Trophoblast cell (in vitro differentiated cells and primary cell): Measurements from ENCODE around the gene HOXD8.

Experiments
- DNase-seq, 2 donors: peaks; one replicate each; pipeline ENCODE4 v3.0.0-alpha.2; 2016
- H2AFZ ChIP-seq: 2 replicates; pipeline ENCODE4 v1.6.1; 2013; ENCODE audit warnings: low read length, moderate library complexity, mild to moderate bottlenecking; ENCODE audit not compliant: insufficient read depth, poor library complexity
- H2AK5ac ChIP-seq: 2 replicates; pipeline ENCODE4 v1.6.1; 2013; ENCODE audit warnings: mild to moderate bottlenecking, low read length
- H2BK120ac ChIP-seq: 2 replicates; pipeline ENCODE4 v1.6.1; 2013; ENCODE audit warnings: low read length, mild to moderate bottlenecking, moderate library complexity; ENCODE audit not compliant: insufficient read depth, poor library complexity
- H2BK12ac ChIP-seq: 2 replicates; pipeline ENCODE4 v1.6.1; 2013; ENCODE audit warnings: mild to moderate bottlenecking, low read length, moderate library complexity
- H2BK5ac ChIP-seq: 2 replicates; pipeline ENCODE4 v1.6.1; 2013; ENCODE audit warnings: low read length, low read depth, moderate library complexity, mild to moderate bottlenecking; ENCODE audit not compliant: poor library complexity
- H3K14ac ChIP-seq: 2 replicates; pipeline ENCODE4 v1.6.1; 2013; ENCODE audit warnings: mild to moderate bottlenecking, low read length
- H3K18ac ChIP-seq: 2 replicates; pipeline ENCODE4 v1.6.1; 2013; ENCODE audit warnings: mild to moderate bottlenecking, low read length
- H3K23ac ChIP-seq: 2 replicates; pipeline ENCODE4 v1.6.1; 2013; ENCODE audit warnings: low read length
- H3K27ac ChIP-seq: 2 replicates; pipeline ENCODE4 v1.5.1; 2013; ENCODE audit warnings: low read depth, mild to moderate bottlenecking, inconsistent platforms, low read length, moderate library complexity
- H3K27me3 ChIP-seq: 2 replicates; pipeline ENCODE4 v1.6.1; 2013; ENCODE audit warnings: inconsistent platforms, mild to moderate bottlenecking, low read length, moderate library complexity; ENCODE audit not compliant: insufficient read depth
- H3K36me3 ChIP-seq, 2 experiments: 1 replicate in 1 of 2; 2 replicates in 1 of 2; pipeline ENCODE4 v1.6.1; 2013; ENCODE audit warnings: low read length in 2 of 2, mild to moderate bottlenecking in 2 of 2, moderate library complexity in 1 of 2; ENCODE audit not compliant: insufficient read depth in 2 of 2, control insufficient read depth in 1 of 2
- H3K4ac ChIP-seq: 2 replicates; pipeline ENCODE4 v1.6.1; 2013; ENCODE audit warnings: low read depth, mild to moderate bottlenecking, low read length, moderate library complexity
- H3K4me1 ChIP-seq, 2 experiments: 1 replicate in 1 of 2; 2 replicates in 1 of 2; pipeline ENCODE4 v1.6.1; 2013; ENCODE audit warnings: low read length in 2 of 2, mild to moderate bottlenecking in 2 of 2, moderate library complexity in 1 of 2; ENCODE audit not compliant: insufficient read depth in 2 of 2, control insufficient read depth in 1 of 2
- H3K4me2 ChIP-seq: 2 replicates; pipeline ENCODE4 v1.6.1; 2013; ENCODE audit warnings: inconsistent platforms, mild to moderate bottlenecking, low read length, moderate library complexity
- H3K4me3 ChIP-seq: 2 replicates; pipeline ENCODE4 v1.5.1; 2013; ENCODE audit warnings: mild to moderate bottlenecking, low read depth, low read length, inconsistent platforms
- H3K79me1 ChIP-seq: one replicate; pipeline ENCODE4 v1.6.1; 2013; ENCODE audit warnings: low read length
- H3K79me2 ChIP-seq: 2 replicates; pipeline ENCODE4 v1.6.1; 2013; ENCODE audit warnings: low read length, mild to moderate bottlenecking; ENCODE audit not compliant: control insufficient read depth, insufficient read depth, poor library complexity
- H3K9ac ChIP-seq: 2 replicates; pipeline ENCODE4 v1.6.1; 2013; ENCODE audit warnings: mild to moderate bottlenecking, low read length
- H3K9me3 ChIP-seq: 2 replicates; pipeline ENCODE4 v1.6.1; 2013; ENCODE audit warnings: low read depth, mild to moderate bottlenecking, control low read depth, inconsistent platforms, low read length; ENCODE audit not compliant: insufficient read depth
- H4K12ac ChIP-seq: 2 replicates; pipeline ENCODE4 v1.6.1; 2013; ENCODE audit warnings: low read depth, mild to moderate bottlenecking, low read length, moderate library complexity
- H4K8ac ChIP-seq: 2 replicates; pipeline ENCODE4 v1.6.1; 2013; ENCODE audit warnings: low read depth, mild to moderate bottlenecking, low read length, moderate library complexity
- H4K91ac ChIP-seq: one replicate; pipeline ENCODE4 v1.6.1; 2013; ENCODE audit warnings: low read depth, mild to moderate bottlenecking, low read length, moderate library complexity
- WGBS: extraction: QIAGEN DNeasy Blood & Tissue Kit; methylation state at CpG from one replicate; pipeline ENCODE4 v1.1.7; 2013; ENCODE audit warnings: missing lambda C conversion rate; ENCODE audit not compliant: insufficient read length, insufficient coverage; ENCODE audit errors: extremely low coverage; 5-methylcytosine and 5-hydroxymethylcytosine counted together

HOXD8 gene

DNA sequence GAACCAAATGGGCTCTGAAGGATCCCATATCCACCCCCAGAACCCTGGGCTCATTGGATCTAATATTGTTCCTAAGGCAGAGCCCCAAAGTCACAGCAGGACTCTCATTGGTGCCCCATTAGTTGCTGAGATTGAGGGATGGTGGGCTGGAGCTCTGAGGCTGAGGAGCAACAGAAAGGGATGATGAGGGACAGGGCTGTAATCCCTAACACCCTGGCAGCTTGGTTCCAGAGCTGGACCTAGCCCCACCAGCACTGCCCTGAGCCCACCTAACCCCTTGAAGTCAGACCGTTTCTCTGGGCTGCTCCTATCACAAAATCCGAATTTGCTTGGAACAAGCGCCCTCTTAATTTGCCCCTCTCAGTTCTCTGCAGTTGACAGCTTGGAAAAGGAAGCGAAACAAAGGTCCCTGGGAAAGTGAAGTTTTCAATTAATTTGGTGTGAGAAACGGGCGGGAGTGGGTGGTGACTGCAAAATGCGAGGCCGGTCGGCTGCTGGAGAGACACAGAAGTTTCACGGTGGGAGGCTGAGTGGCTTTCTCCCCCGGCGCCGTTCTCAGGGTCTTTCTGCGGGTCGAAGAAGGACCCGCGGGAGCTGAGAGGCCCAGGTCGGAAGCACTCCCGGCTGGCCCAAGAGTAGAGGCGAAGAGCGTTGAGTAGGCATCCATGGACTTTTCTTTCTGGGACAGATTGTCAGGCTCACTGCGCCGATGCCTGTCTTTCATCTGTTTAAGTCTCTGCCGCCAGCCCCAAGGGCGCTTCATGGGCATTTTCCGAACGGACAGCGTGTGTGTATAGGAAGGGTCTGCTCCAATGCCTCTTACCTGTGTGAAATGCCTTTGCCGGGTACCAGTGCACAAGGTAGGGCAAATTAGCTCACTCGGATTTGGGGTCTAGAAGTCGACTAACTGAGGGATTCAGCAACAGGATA lies 37.9 kb upstream of the HOXD8 start:
- Histone ChIP-seq H3K4ac (no peak overlapping the region), H4K91ac (no peak overlapping the region), H2BK5ac (no peak overlapping the region), H3K79me1 (no peaks in the 10 kb centered on the region), H3K9me3 (peaks cover 4% of the 10 kb centered on the region), H3K4me2 (peak overlapping the region; percentile 32), H3K4me3 (no peak overlapping the region), H3K36me3 (no peaks in the 10 kb centered on the region), H3K23ac (no peak overlapping the region), H3K27ac (no peak overlapping the region), H2AK5ac (no peak overlapping the region), H4K12ac (no peak overlapping the region), H3K27me3 (peaks cover 78% of the 10 kb centered on the region), H2BK120ac (no peak overlapping the region), H2AFZ (no peak overlapping the region), H3K14ac (no peak overlapping the region), H3K18ac (no peak overlapping the region), H4K8ac (no peak overlapping the region), H3K4me1 (peaks cover 9 to 11% of the 10 kb centered on the region in 2 experiments), H3K79me2 (peaks cover 2% of the 10 kb centered on the region), H2BK12ac (no peak overlapping the region), H3K9ac (no peak overlapping the region)
- no peak for DNase-seq
- no CpG with 5 or more reads among the region's 31 CpGs for WGBS

DNA sequence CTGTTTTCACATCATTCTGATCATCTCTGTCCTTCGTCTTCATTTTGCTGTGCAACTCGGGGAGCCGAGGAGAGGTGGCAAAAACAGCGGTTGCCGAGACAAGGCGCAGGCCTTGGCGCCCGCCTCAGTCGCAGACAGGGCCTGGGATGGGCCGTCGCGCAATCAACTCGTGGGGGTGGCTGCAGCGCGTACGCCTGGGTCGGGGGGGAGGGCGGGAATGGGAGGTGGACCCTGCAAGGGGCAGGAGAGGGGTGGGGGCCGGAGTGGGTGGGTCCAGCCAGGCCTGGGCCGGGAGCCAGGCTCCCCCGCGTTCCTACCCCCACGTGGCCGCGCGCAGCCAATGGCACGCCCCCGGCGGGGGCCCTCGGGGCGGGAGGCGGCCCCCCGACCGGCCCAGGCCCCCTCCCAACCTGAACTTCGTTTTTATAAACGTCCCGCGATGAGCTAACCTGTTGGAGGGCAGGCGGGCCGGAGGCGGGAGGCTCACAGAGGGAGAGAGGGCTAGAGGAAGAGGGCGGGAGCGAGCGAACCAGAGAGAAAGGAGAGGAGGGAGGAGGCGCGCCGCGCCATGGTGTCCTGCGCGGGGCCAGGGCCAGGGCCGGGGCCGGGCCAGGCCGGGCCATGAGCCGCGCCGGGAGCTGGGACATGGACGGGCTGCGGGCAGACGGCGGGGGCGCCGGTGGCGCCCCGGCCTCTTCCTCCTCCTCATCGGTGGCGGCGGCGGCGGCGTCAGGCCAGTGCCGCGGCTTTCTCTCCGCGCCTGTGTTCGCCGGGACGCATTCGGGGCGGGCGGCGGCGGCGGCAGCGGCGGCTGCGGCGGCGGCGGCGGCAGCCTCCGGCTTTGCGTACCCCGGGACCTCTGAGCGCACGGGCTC lies 37.0 kb upstream of the HOXD8 start, which contains the start of gene HOXD13:
HOXD13 (plus strand) TSS at position 452 of the 875 bp plus-strand sequence; CDS start at position 622, 170 bp downstream.
- no peak within 1 kb of the TSS for H3K18ac ChIP-seq
- no peak within 1 kb of the TSS for H3K27ac ChIP-seq
- no peaks in the 10 kb centered on the region for H3K36me3 ChIP-seq
- no peak within 1 kb of the TSS for H2AK5ac ChIP-seq
- peak within 1 kb of the TSS; percentile 53 for H2AFZ ChIP-seq
- peak within 1 kb of the TSS; percentile 83 for H3K4me2 ChIP-seq
- peaks cover 4% of the 10 kb centered on the region for H3K9me3 ChIP-seq
- H3K79me2 ChIP-seq = peaks cover 2% of the 10 kb centered on the region
- no peak for DNase-seq
- peak within 1 kb of the TSS; percentile 67 for H3K4me3 ChIP-seq
- H3K4me1 ChIP-seq = peaks cover 12 to 13% of the 10 kb centered on the region in 2 experiments
- H3K79me1 ChIP-seq = no peaks in the 10 kb centered on the region
- H4K8ac ChIP-seq = no peak within 1 kb of the TSS
- no peak within 1 kb of the TSS for H4K91ac ChIP-seq
- H3K14ac ChIP-seq = no peak within 1 kb of the TSS
- H3K4ac ChIP-seq = no peak within 1 kb of the TSS
- WGBS = no CpG with 5 or more reads among the region's 95 CpGs
- H3K9ac ChIP-seq = no peak within 1 kb of the TSS
- H4K12ac ChIP-seq = no peak within 1 kb of the TSS
- no peak within 1 kb of the TSS for H2BK12ac ChIP-seq
- peaks cover 81% of the 10 kb centered on the region for H3K27me3 ChIP-seq
- no peak within 1 kb of the TSS for H3K23ac ChIP-seq
- H2BK120ac ChIP-seq = no peak within 1 kb of the TSS
- no peak within 1 kb of the TSS for H2BK5ac ChIP-seq

DNA sequence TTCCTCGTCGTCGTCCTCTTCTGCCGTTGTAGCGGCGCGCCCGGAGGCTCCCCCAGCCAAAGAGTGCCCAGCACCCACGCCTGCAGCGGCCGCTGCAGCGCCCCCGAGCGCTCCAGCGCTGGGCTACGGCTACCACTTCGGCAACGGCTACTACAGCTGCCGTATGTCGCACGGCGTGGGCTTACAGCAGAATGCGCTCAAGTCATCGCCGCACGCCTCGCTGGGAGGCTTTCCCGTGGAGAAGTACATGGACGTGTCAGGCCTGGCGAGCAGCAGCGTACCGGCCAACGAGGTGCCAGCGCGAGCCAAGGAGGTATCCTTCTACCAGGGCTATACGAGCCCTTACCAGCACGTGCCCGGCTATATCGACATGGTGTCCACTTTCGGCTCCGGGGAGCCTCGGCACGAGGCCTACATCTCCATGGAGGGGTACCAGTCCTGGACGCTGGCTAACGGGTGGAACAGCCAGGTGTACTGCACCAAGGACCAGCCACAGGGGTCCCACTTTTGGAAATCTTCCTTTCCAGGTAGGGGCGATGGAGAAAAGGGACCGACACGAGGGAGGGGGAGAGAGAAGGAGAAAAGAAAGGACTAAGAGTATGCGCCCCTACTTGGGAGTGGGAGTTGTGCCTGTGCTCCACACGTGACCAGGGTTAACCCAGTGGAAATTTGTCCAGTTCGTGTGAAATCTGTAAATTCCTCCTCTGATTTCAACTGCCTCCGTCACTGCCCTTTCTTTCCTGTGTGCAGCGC lies 36.2 kb upstream of the HOXD8 start:
- Histone ChIP-seq H3K36me3 (no peaks in the 10 kb centered on the region), H3K4ac (no peak overlapping the region), H3K4me2 (peak overlapping the region; percentile 83)

DNA sequence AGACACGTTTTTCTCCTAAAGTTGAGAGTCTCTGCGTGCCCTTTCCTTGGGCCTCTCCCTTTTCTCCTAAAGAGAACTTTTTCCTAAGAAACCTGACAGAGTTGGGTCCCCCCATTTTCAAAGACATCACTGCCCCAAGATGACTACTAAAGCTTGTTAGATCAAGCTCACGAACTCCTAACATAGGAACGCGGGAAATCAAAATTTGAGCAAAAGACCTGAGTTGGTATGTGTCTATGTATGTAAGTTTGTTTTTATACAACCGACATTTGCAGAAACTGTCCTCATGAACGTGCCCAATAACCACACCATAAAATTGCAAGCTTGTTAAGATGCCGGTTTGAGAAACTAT lies 35.6 kb upstream of the HOXD8 start:
- Histone ChIP-seq H4K12ac (no peak overlapping the region), H3K27ac (no peak overlapping the region), H3K14ac (no peak overlapping the region), H2BK5ac (no peak overlapping the region), H4K91ac (no peak overlapping the region), H3K79me1 (no peaks in the 10 kb centered on the region), H3K36me3 (no peaks in the 10 kb centered on the region), H3K4me2 (no peak overlapping the region), H4K8ac (no peak overlapping the region), H3K4me3 (no peak overlapping the region), H3K27me3 (peaks cover 78% of the 10 kb centered on the region), H2AK5ac (no peak overlapping the region), H3K9ac (no peak overlapping the region), H2BK12ac (no peak overlapping the region), H3K23ac (no peak overlapping the region), H3K4ac (no peak overlapping the region), H3K79me2 (no peaks in the 10 kb centered on the region), H3K18ac (no peak overlapping the region), H2AFZ (no peak overlapping the region), H3K9me3 (peaks cover 6% of the 10 kb centered on the region), H3K4me1 (peaks cover 8 to 20% of the 10 kb centered on the region in 2 experiments), H2BK120ac (no peak overlapping the region)
- WGBS = no CpG with 5 or more reads among the region's 8 CpGs
- DNase-seq = no peak

More for the DNA sequence above, 36.2 kb upstream of the HOXD8 start:
- no peaks in the 10 kb centered on the region for H3K79me2 ChIP-seq
- no peak for DNase-seq
- H4K91ac ChIP-seq = no peak overlapping the region
- no peak overlapping the region for H3K9ac ChIP-seq
- peaks cover 4% of the 10 kb centered on the region for H3K9me3 ChIP-seq
- H2AK5ac ChIP-seq = no peak overlapping the region
- no peak overlapping the region for H3K18ac ChIP-seq
- no peak overlapping the region for H3K14ac ChIP-seq
- H3K4me1 ChIP-seq = peaks cover 8 to 15% of the 10 kb centered on the region in 2 experiments
- no peaks in the 10 kb centered on the region for H3K79me1 ChIP-seq
- H3K27ac ChIP-seq = no peak overlapping the region
- peaks cover 78% of the 10 kb centered on the region for H3K27me3 ChIP-seq
- H2BK12ac ChIP-seq = no peak overlapping the region
- H2AFZ ChIP-seq = peak overlapping the region; percentile 53
- peak overlapping the region; percentile 67 for H3K4me3 ChIP-seq
- H3K23ac ChIP-seq = no peak overlapping the region
- no CpG with 5 or more reads among the region's 53 CpGs for WGBS
- no peak overlapping the region for H2BK5ac ChIP-seq
- H2BK120ac ChIP-seq = no peak overlapping the region
- H4K8ac ChIP-seq = no peak overlapping the region
- no peak overlapping the region for H4K12ac ChIP-seq
